DOHH2 (cell line): ENCODE results near the gene LOXL4.

Experiments
- H3F3A ChIP-seq: fragments of 200-600 bp; sonication (generic), shearing (Covaris generic); 2 replicates; pipeline ENCODE4 v1.6.0; 2016; ENCODE audit warnings: antibody characterized with exemption, mild to moderate bottlenecking; ENCODE audit not compliant: control insufficient read depth, insufficient read depth
- H3K27ac ChIP-seq: fragments of 200-600 bp; sonication (generic); 2 replicates; pipeline ENCODE4 v1.5.1; 2014; ENCODE audit warnings: low read depth, mild to moderate bottlenecking, low read length, moderate library complexity
- H3K27me3 ChIP-seq: fragments of 200-600 bp; sonication (generic); 2 replicates; pipeline ENCODE4 v1.6.1; 2014; ENCODE audit warnings: mild to moderate bottlenecking, low read length, mixed read lengths; ENCODE audit not compliant: control insufficient read depth
- H3K36me3 ChIP-seq: fragments of 200-600 bp; sonication (generic); 2 replicates; pipeline ENCODE4 v1.6.1; 2014; ENCODE audit warnings: mild to moderate bottlenecking, low read length, moderate library complexity, mixed read lengths; ENCODE audit not compliant: control insufficient read depth
- H3K4me1 ChIP-seq: fragments of 200-600 bp; sonication (generic); 2 replicates; pipeline ENCODE4 v1.6.1; 2014; ENCODE audit warnings: mild to moderate bottlenecking, low read length, mixed read lengths; ENCODE audit not compliant: control insufficient read depth
- H3K4me2 ChIP-seq: fragments of 200-600 bp; sonication (generic); 2 replicates; pipeline ENCODE4 v1.6.0; 2014; ENCODE audit warnings: mild to moderate bottlenecking, low read length, moderate library complexity
- H3K4me3 ChIP-seq: fragments of 200-600 bp; sonication (generic); 2 replicates; pipeline ENCODE4 v1.5.1; 2014; ENCODE audit warnings: mild to moderate bottlenecking, low read length, mixed read lengths
- H3K79me2 ChIP-seq: fragments of 200-600 bp; sonication (generic); 2 replicates; pipeline ENCODE4 v1.6.1; 2014; ENCODE audit warnings: mild to moderate bottlenecking, low read length, mixed read lengths; ENCODE audit not compliant: control insufficient read depth
- H3K9me2 ChIP-seq: fragments of 200-600 bp; sonication (generic); replicated peaks from 2 replicates; pipeline ENCODE4 v1.6.1; 2014; ENCODE audit warnings: mild to moderate bottlenecking, low read length, mixed read lengths; ENCODE audit not compliant: control insufficient read depth
- H3K9me3 ChIP-seq: fragments of 200-600 bp; sonication (generic); 2 replicates; pipeline ENCODE4 v1.6.1; 2014; ENCODE audit warnings: antibody characterized with exemption, low read length, mixed read lengths; ENCODE audit not compliant: control insufficient read depth, insufficient read depth
- H4K20me1 ChIP-seq: fragments of 200-600 bp; sonication (generic); 2 replicates; pipeline ENCODE4 v1.6.0; 2014; ENCODE audit warnings: low read depth, mild to moderate bottlenecking, antibody characterized with exemption, low read length, moderate library complexity; ENCODE audit not compliant: control insufficient read depth, insufficient read depth
- EZH2phosphoT487 ChIP-seq: fragments of 200-600 bp; sonication (generic); IDR thresholded peaks from 2 replicates; pipeline ENCODE4 v1.6.1; 2017; ENCODE audit warnings: borderline replicate concordance, mild to moderate bottlenecking, antibody characterized with exemption, low read length, moderate library complexity, mixed read lengths
- TF ChIP-seq, protein P1 (sequence below): fragments of 200-600 bp; sonication (generic); IDR thresholded peaks from one replicate; pipeline ENCODE4 v1.5.1; 2014; ENCODE audit warnings: antibody characterized with exemption, mild to moderate bottlenecking, low read depth, low read length; ENCODE audit not compliant: poor library complexity, severe bottlenecking

Gene LOXL4

DNA sequence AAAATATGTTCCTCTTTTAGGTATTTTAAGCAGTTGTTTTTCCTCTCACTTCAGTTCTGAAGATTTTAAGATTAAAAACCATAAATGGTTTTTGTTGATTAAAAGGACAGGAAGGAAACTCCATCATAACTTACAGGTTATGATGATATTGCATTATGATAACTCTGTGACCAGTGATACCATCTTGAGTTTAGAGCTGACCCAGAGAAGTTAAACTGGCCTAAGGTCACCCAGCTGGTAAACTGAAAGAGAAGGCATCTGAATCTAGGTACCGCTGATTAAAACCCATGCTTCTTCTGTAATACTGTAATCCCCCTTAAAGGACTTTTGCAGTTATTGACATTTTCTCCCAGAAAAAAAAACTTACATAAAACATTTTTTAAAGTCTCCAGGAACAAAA lies 29.6 kb downstream of the LOXL4 start:
- Histone ChIP-seq H3K79me2 (no peaks in the 10 kb centered on the region; the same call in 1 of the 2 replicates), H3K4me1 (no peaks in the 10 kb centered on the region), H3K27ac (no peak overlapping the region), H3K9me2 (no peaks in the 10 kb centered on the region), H3F3A (0 out of 2 replicates have a peak, but pooled peaks cover 3% of the 10 kb centered on the region), H4K20me1 (no peaks in the 10 kb centered on the region), H3K4me2 (no peak overlapping the region), H3K9me3 (no peaks in the 10 kb centered on the region), H3K4me3 (no peak overlapping the region), H3K36me3 (peaks cover 89% of the 10 kb centered on the region), H3K27me3 (no peaks in the 10 kb centered on the region)
- TF ChIP-seq EZH2phosphoT487, result no peak
- TF ChIP-seq, protein P1, sequence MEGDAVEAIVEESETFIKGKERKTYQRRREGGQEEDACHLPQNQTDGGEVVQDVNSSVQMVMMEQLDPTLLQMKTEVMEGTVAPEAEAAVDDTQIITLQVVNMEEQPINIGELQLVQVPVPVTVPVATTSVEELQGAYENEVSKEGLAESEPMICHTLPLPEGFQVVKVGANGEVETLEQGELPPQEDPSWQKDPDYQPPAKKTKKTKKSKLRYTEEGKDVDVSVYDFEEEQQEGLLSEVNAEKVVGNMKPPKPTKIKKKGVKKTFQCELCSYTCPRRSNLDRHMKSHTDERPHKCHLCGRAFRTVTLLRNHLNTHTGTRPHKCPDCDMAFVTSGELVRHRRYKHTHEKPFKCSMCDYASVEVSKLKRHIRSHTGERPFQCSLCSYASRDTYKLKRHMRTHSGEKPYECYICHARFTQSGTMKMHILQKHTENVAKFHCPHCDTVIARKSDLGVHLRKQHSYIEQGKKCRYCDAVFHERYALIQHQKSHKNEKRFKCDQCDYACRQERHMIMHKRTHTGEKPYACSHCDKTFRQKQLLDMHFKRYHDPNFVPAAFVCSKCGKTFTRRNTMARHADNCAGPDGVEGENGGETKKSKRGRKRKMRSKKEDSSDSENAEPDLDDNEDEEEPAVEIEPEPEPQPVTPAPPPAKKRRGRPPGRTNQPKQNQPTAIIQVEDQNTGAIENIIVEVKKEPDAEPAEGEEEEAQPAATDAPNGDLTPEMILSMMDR, result no peak

DNA sequence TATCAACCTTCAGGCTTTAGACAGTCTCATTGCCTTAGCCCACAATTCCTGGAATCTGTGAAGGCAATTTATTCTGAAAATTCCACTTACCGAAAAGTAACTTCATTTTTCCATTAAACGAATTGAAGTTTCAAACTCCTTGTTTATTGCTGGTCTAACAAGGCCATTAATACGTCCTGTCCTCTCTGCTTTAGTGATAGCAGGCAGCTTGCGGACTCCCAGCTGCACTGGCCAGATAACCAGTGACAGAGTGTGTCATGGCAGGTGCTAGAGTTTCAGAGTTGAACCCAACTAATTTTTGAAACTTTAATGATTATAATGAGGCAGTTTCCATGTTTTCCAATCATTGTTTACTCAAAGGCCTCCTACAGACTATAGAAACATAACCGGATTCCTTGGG lies 31.1 kb downstream of the LOXL4 start:
- Histone ChIP-seq H3K4me2 (no peak overlapping the region), H3K9me3 (no peaks in the 10 kb centered on the region), H3K4me3 (no peak overlapping the region), H3K4me1 (no peaks in the 10 kb centered on the region), H3K79me2 (peaks cover 9% of the 10 kb centered on the region), H3F3A (peaks cover 3% of the 10 kb centered on the region; the same call in 1 of the 2 replicates), H4K20me1 (no peaks in the 10 kb centered on the region), H3K36me3 (peaks cover 86% of the 10 kb centered on the region), H3K27me3 (no peaks in the 10 kb centered on the region), H3K27ac (no peak overlapping the region), H3K9me2 (no peaks in the 10 kb centered on the region)
- TF ChIP-seq, protein P1, result no peak
- no peak for TF ChIP-seq EZH2phosphoT487

DNA sequence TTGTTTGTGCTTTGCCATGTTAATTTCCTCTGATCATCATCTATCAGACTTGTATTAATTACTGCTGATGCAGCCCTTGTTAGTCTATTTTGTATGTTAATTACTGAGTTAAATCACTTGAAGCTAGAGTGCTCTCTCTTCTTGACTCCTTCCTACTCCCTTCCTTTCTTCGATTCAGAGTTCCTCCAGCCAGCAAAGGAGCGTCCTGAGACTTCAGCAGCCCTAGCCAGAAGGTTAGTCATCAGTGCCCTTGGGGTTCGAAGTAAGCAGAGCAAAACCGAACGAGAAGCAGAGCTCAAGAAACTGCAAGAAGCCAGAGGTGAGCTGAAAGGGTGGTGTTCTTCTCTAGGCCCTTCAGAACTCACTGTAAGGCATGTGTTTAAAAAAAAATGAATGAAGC lies 32.1 kb downstream of the LOXL4 start:
- Histone ChIP-seq H3K79me2 (peaks cover 17% of the 10 kb centered on the region), H3K36me3 (peaks cover 91% of the 10 kb centered on the region), H3K27ac (no peak overlapping the region), H3K9me2 (no peaks in the 10 kb centered on the region), H3K9me3 (no peaks in the 10 kb centered on the region), H4K20me1 (no peaks in the 10 kb centered on the region), H3K4me3 (no peak overlapping the region), H3K4me1 (no peaks in the 10 kb centered on the region), H3K27me3 (no peaks in the 10 kb centered on the region), H3K4me2 (no peak overlapping the region), H3F3A (peaks cover 3% of the 10 kb centered on the region; the same call in 1 of the 2 replicates)
- no peak for TF ChIP-seq EZH2phosphoT487
- TF ChIP-seq, protein P1, result no peak
